ENCODE data around the gene TEX22.

The TEX22 gene

DNA sequence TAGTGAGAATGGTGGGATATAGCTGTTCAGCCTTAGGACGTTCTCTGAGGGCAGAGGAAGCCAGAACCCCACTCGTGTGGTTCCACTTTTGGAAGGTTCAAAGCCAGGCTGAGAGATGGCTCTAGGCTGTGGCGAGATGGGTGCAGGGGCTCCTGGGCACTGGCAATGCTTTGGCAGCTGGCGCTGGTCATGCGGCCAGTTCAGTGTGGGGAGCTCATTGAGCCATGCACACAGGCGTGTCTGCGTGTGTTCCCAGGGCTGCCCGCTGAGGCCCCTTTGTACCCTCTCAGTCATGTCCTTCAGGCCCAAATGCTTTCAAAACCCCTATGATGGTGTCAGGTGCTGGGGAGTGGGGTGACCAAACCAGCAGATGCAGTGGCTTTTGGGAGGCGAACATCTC, 1.7 kb downstream of the TEX22 start:
- DNase-seq (ENCODE audit: low read depth): no peak

DNA sequence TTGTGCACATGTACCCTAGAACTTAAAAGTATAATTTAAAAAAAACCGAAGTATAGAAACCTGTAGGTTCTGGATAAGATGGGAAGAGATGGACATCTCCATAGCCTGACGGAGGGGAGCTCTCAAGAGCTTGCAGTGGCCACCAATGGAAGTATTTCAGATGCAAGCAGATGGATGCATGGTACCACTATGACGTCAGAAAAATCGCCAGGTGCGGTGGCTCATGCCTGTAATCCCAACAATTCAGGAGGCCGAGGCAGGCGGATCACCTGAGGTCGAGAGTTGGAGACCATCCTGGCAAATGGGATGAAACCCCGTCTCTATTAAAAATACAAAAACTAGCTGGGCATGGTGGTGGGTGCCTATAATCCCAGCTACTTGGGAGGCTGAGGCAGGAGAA, 3.4 kb downstream of the TEX22 start:
- DNase-seq (ENCODE audit: low read depth): no peak

DNA sequence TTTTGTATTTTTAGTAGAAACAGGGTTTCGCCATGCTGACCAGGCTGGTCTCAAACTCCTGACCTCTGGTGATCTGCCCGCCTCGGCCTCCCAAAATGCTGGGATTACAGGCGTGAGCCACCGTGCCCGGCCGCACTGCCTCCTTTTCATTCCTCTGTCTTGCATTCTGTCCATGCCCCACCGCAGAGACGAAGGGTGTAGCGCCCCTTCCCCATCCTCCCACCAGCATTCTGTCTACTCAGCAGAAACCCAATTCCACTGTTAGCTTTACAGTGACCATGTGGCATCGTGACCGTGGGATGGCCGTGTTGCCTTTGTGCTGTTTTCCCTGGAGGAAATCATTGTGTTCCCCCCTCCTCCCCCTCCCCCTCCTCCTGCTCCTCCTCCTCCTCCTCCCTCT, 10.3 kb downstream of the TEX22 start:
- no peak for DNase-seq (ENCODE audit: low read depth)

DNA sequence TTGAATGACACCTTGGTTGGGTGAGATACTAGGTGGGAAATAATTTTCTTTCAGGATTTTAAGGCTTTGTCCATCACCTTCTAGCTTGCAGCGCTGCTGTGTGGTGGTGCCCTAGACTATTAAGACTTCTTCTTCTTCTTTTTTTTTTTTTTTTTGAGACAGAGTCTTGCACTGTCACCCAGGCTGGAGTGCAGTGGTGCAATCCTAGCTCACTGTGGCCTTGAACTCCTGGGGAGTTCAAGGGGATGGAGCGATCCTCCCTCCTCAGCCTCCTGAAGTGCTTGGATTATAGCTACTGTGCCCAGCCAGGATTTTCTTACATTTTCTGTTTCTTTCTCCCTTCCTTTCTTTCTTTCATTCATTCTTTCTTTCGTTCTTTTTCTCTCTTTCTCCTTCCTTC, 11.0 kb downstream of the TEX22 start:
- no peak for DNase-seq (ENCODE audit: low read depth)

DNA sequence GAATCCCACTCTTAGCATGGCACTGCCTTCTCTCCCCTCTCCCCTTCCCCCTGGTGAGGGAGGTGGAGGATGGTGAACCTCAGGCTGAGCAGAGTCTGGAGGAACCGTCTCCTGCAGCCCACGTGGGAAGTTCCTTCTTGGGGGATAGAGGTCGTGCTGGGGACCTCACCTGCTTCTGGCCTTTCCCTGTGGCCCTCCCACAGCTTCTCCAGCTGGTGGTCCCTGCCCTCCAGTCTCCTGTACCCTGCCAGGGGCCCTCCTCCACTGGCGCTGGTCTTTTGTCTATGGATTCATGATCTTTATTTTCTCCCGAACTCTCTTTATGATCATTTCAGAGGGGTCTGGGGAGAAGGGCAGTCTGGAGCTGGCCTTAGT, 12.3 kb downstream of the TEX22 start:
- no peak for DNase-seq (ENCODE audit: low read depth)

DNA sequence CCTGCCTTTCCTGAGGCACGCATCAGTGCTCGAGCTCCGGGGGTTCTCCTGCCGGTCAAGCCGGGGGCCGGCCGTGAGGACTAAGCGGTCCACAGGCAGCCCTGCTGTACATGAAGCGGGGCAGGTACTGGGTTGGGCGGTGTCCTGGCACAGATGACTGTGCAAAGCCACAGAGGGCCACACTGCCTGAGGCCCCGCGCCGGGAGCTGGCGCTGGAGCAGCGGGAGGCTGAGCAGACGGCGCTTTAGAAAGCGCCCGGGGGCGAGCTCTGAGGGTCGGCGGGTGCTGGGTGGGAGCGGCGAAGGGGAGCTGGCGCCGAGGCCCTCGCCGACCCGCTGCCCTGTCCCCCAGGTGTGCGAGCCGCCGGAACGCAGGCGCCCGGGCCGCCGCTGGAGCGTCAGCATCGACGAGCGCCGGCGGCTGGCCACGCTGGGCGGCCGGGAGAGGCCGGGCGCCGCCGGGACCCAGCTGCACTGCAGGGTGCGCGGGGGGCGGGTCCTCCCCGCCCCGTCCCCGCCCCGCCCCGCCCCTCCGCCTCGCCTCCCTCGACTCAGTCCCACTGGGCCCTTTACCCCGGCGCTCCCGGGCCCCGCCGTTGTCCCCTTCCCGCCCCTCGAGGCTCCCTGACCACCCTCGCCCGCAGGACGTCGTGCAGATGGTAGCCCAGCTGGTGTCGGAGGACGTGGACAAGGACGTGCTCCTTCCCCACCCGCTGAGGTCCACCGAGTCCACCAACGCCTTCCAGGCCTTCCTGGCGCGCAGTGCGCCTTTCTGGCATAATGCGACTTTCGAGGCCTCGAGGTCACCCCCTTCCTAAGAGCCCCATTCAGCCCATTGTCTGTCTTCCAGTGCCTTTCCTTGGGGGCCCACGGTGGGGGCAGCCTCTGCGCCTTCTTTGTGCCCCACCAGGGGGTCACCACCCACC, 12.9 kb downstream of the TEX22 start:
- DNase-seq (ENCODE audit: low read depth): no peak

DNA sequence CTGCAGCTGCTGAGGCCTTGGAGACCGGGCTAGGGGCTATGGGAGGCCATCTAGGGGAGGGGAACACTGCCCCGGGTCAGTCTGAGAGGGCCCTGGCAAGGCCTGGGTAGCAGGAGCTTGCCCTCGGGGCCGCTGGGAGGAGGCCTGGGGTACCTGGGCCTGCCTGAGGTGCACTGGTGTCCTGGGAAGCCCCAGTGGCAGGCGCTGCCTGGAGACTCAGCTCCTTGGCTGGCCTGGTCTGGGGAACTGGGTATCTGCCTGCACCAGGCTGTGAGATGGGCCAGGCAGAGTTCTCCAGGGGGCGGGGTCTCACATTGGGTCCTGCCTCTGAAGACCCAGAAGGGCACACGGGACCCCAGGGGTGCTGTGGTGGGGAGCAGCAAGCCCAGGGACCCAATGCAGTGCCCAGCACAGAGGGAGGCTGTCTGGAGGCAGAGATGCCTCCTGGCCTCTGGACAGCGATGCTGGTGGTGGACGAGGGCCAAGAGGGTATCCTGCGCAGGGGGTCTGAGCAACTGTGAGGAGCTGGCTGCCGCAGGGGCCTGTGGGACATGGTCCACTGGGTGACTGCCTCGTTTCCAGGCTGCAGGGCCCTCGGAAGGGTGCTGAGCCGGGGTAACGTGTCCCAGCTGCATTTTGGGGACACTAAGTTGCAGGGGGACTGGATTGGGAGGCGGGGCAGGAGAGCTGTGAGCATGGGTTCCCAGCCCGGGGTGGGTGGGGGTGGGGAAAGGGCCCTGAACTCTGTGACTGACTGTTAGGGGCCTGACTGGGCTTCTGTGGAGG, 13.8 kb downstream of the TEX22 start:
- DNase-seq (ENCODE audit: low read depth): no peak

DNA sequence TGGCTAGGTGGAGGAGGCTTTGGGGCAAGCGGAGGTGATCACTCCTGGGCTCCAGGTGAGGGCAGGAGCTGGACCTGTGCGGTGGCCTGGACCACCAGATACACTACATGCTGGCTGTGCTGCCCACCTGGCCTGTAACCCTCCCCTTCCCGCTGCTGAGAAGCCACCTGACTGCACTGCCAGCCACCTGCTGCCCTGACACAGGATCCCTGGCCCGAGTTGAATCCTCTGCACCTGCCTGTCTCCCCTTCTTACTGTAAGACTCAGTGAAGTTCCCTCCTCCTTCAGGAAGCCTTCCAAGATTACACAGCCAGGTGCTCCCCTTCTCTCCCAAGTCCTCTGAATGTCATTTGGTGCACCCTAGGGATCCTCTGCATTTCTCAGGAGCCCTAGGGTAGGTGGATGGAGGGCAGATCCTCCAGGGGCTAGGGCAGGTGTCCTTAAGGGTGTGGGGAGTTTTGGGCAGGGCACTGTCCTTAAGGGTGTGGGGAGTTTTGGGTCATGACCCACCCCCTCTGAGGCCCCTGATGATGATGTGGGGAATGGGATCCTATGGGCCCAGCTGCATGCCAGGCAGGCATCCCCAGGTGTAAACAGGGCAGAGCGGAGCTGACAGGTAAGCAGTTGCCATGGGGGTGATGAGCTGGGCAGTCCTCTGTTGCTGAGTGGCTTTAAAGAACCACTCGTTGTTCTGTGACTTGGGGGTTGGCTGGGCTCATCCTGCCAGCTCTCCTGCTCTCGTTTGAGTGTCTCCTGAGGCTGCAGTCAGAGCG, 14.6 kb downstream of the TEX22 start:
- no peak for DNase-seq (ENCODE audit: low read depth)

DNA sequence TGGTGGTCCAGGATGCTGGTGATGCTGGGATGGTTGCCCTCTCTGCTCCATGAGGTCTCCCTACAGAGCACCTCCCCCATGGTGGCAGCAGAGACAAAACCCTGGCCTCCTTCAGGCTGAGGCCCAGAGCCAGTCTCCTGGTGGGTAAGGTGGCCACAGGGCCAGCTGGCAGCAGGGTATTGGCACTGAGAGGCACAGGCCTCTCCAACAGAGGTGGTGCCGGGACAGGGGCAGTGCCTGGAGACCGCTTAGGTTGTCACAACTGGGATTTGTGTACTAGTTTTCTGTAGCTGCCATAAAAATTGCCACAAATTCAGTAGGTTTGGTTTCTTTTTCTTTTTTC, 15.2 kb downstream of the TEX22 start:
- no peak for DNase-seq (ENCODE audit: low read depth)

DNA sequence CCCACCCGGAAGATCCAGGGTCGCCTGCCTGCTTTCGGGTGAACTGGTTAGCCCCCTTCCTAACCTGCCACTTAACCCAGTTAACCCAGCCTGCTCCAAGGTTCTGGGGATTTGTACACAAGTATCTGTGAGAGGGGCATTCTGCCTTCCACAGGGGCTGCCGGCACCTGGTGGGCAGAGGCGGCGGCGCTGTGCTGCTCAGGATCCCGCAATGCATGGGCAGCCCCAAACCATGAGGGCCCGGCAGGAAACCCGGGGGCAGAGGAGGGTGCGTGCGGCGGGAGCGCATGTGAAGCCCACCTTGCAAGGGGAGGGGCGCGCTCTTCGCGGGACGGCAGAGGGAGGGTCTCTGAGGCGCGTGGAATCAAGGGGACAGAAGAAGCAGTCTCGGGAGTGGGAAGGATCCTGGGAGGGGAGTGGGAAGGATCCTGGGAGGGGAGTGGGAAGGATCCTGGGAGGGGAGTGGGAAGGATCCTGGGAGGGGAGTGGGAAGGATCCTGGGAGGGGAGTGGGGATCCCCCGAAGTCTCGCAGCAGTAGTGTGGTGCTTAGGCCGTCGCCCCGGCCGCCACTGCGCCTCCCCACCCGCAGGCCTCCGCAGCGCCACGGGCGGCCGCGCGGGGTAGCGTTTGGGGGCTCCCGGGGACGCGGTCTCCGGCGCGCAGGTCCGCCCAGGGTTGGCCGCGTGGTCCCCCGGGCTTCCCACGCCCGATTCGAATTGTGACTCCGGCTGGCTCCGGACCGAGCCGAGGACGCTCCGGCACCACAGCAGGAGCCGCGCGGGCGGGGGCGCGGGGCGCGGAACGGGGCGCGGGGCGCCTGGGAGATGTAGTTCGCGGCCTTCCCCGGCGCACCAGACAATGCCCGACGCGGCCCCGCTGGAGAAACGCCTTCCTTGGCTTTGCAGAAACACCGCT, 16.4 kb downstream of the TEX22 start:
- peak; percentile 32 for DNase-seq (ENCODE audit: low read depth)

DNA sequence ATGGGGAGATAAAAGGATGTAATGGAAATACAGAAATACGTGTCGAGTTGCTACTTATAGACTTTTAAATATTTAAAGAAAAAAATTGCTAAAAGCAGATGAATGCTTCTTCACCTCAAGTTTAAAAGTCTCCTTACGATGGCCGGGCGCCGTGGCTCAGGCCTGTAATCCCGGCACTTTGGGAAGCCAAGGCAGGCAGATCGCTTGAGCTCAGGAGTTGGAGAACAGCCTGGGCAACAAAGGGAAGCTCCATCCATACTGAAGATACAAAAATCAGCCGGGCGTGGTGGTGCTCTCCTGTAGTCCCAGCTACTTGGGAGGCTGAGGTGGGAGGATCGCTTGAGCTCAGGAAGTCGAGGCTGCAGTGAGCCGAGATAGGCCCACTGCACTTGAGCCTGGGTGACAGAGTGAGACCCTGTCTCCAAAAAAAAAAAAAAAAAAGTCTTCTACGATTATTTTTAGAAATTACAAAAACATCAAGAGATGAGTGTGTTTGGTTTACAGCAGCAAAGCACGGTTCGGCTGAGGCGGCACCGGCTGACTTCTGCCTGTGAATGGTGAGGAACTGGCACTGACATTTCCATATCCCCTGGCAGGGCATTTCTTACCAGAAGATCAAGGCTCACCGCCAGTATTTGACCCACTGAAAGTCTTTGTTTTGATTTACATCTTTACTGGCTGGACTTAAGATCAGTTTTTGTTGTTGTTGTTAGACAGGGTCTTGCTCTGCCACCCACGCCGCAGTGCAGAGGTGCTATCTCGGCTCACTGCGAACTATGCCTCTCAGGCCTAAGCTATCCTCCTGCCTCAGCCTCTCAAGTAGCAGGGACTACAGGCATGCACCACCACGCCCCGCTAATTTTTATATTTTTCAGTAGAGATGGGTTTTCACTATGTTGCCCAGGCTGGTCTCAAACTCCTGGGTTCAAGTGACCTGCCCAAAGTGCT, 17.4 kb downstream of the TEX22 start:
- DNase-seq (ENCODE audit: low read depth): no peak

DNA sequence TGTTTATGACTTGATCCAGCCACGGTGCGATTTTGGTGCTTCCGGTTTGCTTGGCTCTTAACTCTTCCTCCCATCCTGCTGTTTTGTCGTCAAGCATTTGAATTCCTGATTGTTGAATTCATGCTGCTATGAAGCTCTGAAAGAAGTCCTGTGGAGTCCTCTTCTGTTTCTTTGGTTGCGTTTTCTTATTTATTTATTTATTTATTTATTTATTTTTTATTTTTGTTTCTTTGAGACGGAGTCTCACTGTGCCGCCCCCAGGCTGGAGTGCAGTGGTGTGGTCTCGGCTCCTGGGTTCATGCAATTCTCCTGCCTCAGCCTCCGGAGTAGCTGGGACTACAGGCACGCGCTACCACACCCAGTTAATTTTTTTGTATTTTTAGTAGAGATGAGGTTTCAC, 18.3 kb downstream of the TEX22 start:
- DNase-seq (ENCODE audit: low read depth): no peak

DNA sequence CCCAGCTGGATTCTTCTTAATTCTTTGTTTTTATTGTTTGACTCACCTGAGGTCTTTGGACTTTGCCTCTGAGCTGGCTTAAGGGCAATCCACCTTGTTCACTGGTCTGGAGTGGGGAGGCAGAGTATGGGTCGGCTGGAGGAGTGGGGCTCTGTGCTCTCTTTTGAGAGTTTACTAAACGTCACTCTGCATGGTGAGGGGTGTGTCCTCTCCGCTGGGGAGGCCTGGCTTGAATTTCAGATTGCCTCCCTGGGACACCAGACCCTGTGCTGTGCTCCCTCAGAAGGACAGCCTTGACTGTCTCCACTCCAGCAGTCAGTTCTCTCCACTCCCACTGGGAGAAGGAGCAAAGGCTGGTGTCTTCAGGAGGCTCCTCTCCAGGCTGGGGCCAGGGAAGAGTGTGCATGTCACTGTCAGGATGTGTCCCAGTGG, 19.4 kb downstream of the TEX22 start:
- DNase-seq (ENCODE audit: low read depth): no peak

DNA sequence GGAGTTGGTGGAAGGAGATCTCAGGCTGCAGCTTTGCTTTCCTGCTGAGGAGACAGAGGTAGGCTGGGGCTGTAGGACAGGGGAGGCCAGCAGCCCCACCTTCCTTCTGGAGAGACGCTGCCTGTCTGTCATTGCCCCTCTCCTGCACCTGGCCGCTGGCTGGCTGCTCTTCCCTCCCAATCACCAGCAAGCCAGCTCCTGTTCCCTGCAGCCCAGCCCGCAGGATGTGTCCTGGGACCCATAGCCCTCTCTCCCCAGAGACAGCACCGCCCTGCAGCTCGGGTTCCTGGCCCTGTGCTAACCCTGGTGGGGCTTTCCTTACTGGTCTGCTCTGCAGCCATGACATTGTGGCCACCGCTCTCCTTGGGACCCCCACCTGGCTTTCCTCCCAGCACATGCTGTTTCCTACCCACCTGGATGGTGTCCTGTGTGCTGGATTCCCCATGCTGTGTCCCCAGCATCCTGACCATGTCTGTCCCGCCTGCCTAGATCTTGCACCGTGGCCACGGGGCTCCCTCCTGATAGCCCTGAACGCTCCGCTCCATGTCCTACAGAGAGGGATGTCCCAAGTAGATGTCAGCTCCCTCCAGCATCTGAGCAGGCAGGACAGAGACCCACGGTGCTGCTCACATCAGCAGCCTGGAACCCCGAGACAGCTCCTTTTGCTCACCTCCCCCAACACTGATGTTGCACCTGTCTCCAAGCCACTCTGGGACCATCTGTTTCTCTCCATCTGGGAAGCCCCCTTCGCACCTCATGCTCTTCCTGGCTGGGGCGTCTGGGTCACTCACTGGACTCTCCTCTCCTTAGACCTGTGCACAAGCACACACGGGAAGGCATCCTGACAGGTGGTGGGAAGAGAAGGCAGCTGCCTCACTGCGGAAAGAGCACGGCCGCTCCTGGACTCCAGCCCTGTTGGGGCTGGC, 20.2 kb downstream of the TEX22 start:
- DNase-seq (ENCODE audit: low read depth): no peak

DNA sequence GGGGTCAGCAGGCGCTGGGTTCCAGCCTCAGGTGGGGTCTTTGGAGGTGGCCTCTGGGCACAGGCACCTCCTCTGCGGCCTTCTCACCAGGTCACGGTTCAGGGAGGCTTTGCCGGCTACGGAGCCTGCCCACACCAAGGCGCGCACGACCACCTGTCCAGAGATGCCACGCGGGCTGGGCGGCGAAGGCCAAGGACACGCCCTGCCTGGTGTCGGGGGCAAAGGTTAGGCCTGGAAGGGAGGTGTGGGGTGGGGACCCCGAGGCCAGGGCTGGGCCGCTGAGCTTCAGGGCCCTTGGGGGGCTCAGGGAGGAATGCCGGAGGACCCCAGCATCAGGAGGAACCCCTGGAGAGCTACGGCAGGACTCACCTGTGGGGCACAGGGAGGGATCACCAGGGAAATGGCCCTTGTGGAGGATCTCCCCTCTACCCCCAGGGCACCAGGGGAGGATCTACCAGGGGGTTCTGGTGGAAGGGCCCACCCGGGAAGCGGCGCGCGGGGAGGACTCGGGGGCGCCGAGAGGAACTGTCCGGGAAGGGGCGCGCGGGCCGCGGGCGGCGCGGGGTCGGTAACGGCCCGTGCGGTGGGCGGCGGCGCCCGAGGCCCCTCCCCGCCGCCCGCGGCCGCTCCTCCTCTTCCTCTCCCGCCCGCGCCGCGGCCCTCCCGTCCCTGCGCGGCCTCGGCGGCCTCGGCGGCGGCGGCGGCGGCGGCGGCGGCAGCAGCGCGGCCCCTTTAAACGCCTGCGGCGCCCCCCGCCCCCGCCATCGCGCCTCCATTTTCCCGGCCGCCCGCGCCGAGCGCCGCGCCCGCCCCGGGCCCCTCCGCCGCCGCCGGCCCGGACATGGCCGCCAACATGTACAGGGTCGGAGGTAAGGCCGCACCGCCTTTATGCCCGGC, 21.1 kb downstream of the TEX22 start, which contains the start of gene MTA1:
MTA1 (plus strand) TSS at position 633 of the 897 bp plus-strand sequence; CDS start at position 842, 209 bp downstream.
- peak; percentile 33 for DNase-seq (ENCODE audit: low read depth)

DNA sequence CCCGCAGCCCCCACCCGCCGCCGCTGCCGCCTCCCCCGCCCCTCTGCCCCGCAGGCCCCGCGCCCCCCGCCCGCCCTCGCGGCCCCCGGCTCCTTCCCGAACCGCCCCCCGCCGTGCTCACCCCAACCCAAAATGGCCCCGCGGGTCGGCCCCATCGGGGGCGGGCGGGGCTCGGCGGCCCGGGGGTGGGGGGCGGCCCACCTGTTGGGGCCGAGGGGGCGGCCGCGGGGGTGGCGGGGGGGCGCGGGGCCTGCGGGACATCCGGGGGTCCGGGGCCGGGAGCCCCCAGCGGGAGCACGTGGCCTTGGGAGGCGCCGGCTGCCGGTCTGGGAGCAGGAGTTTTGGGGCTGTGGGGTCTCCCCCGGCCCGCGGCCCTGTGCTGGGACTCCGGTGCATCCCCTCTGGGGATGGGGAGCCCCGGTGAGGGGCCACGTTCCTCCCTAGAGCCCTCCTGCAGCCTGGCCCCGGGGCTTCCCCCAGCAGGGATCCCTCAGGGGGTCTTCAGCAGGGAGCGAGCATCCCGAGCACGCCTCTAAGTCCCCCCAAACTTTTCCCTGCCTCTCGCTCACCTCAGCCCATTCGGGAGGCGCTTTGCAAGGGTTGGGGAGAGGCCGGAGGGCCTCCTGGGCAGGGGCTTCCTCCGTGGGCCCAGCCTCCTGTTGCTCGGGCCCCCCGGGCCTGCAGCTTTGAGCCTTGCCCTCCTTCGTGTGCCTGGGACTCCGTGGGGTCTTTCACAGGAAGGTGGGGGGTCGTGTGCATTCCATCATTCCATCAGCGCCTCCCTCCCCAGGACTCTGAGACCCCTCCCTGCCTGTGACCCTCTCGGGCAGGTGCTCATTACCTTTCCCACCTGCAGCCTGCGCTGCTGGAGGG, 22.0 kb downstream of the TEX22 start:
- no peak for DNase-seq (ENCODE audit: low read depth)

Data from activated T-helper 1 cell treated with Interleukin-2 at 50 U/mL for 16 hours (primary cell).